ENCODE results near the gene DOCK6.
A peak's percentile ranks its signal among the peaks of the same experiment; 100 is the strongest.

The DOCK6 gene

GRCh38 chr19:11295665-11296245 lies 33.4 kb upstream of the DOCK6 start, which contains the start of gene TSPAN16:
Gene TSPAN16, plus strand, starts transcription at chr19:11296160. Its CDS starts 138 bp downstream, at chr19:11296298.
- no peak for TF ChIP-seq CTCF (conservative IDR thresholded peaks at IDR 0.05; ENCODE audit: control insufficient read depth, insufficient read depth, low read depth, low read length)
- H3K4me3 ChIP-seq (ENCODE audit: control insufficient read depth, low read depth, low read length) = no peak within 1 kb of the TSS
- DNase-seq (ENCODE audit: low read depth) = no peak

- H3K4me3 ChIP-seq (ENCODE audit: control insufficient read depth, low read depth, low read length) = no peak overlapping the region
- no peak for DNase-seq (ENCODE audit: low read depth)
- no peak for TF ChIP-seq CTCF (conservative IDR thresholded peaks at IDR 0.05; ENCODE audit: control insufficient read depth, insufficient read depth, low read depth, low read length)
Observed at GRCh38 chr19:11295180-11295579, 32.9 kb upstream of the DOCK6 start.

- DNase-seq (ENCODE audit: low read depth) = peak; percentile 89
- peak; percentile 81 for TF ChIP-seq CTCF (conservative IDR thresholded peaks at IDR 0.05; ENCODE audit: control insufficient read depth, insufficient read depth, low read depth, low read length)
- H3K4me3 ChIP-seq (ENCODE audit: control insufficient read depth, low read depth, low read length) = peak overlapping the region; percentile 35
Observed at GRCh38 chr19:11293433-11294389, 31.4 kb upstream of the DOCK6 start.

- no peak overlapping the region for H3K4me3 ChIP-seq (ENCODE audit: control insufficient read depth, low read depth, low read length)
- TF ChIP-seq CTCF (conservative IDR thresholded peaks at IDR 0.05; ENCODE audit: control insufficient read depth, insufficient read depth, low read depth, low read length) = no peak
- DNase-seq (ENCODE audit: low read depth) = no peak
Observed at GRCh38 chr19:11291991-11292390, 29.7 kb upstream of the DOCK6 start.

GRCh38 chr19:11291415-11291814 lies 29.1 kb upstream of the DOCK6 start:
- DNase-seq (ENCODE audit: low read depth) = no peak
- no peak overlapping the region for H3K4me3 ChIP-seq (ENCODE audit: control insufficient read depth, low read depth, low read length)
- TF ChIP-seq CTCF (conservative IDR thresholded peaks at IDR 0.05; ENCODE audit: control insufficient read depth, insufficient read depth, low read depth, low read length) = no peak

- H3K4me3 ChIP-seq (ENCODE audit: control insufficient read depth, low read depth, low read length) = no peak overlapping the region
- no peak for DNase-seq (ENCODE audit: low read depth)
- TF ChIP-seq CTCF (conservative IDR thresholded peaks at IDR 0.05; ENCODE audit: control insufficient read depth, insufficient read depth, low read depth, low read length) = no peak
Observed at GRCh38 chr19:11290256-11290655, 27.9 kb upstream of the DOCK6 start.
